Gastrocnemius medialis (tissue), 4 donors: ENCODE results near the gene IFRD1. TPM values are rescaled to one million over a fixed set of nuclear protein-coding genes. Genes with fewer than 3 reads are reported as not detected.
"Not testable (repeated sequence)": the region's sequence is repeated elsewhere in the genome, so short reads cannot be mapped to it uniquely, and the experiment has no call there.

Source experiments
- ATAC-seq, 2 donors: fragments of 150-250 bp; one replicate each; pipeline ENCODE4 v1.9.1; 2016
- DNase-seq, 2 donors: peaks; one replicate each; pipeline ENCODE4 v3.0.0-alpha.2; 2019
- H3K27ac ChIP-seq, 4 donors: fragments of 200-600 bp; sonication (generic); 1 replicate in 1 of 4; 2 replicates in 3 of 4; pipeline ENCODE4 v1.5.1; 2016 to 2018; ENCODE audit warnings: mild to moderate bottlenecking in 2 of 4, moderate library complexity in 1 of 4
- H3K27me3 ChIP-seq, 3 donors: fragments of 200-600 bp; sonication (generic) in 2 of 3; 1 replicate in 1 of 3; 2 replicates in 2 of 3; pipeline versions ENCODE4 v1.5.1 to v1.6.0; 2016 to 2019; ENCODE audit warnings: mild to moderate bottlenecking in 1 of 3, moderate library complexity in 1 of 3
- H3K36me3 ChIP-seq, 2 donors: fragments of 200-600 bp; sonication (generic) in 1 of 2; one replicate each; pipeline ENCODE4 v1.5.1; 2017 to 2018
- H3K4me1 ChIP-seq, 2 donors: fragments of 200-600 bp; sonication (generic) in 1 of 2; one replicate each; pipeline ENCODE4 v1.5.1; 2016 to 2017; ENCODE audit warnings: mild to moderate bottlenecking in 2 of 2
- H3K4me3 ChIP-seq, 4 donors: fragments of 200-600 bp; sonication (generic) in 3 of 4; 1 replicate in 1 of 4; 2 replicates in 3 of 4; pipeline ENCODE4 v1.5.1; 2016 to 2019; ENCODE audit warnings: mild to moderate bottlenecking in 2 of 4
- H3K9me3 ChIP-seq, 3 donors: fragments of 200-600 bp; sonication (generic) in 2 of 3; 1 replicate in 1 of 3; 2 replicates in 2 of 3; pipeline ENCODE4 v1.5.1; 2016 to 2019
- CTCF ChIP-seq, 5 experiments: fragments of 450-650 bp in 3 of 5; fragments of 200-600 bp in 2 of 5; sonication (generic) in 2 of 5; IDR thresholded peaks in 4 of 5; conservative IDR thresholded peaks in 1 of 5; 1 replicate in 4 of 5; 2 replicates in 1 of 5; pipeline ENCODE4 v1.5.1; 2016 to 2019; ENCODE audit warnings: antibody characterized with exemption in 5 of 5, mild to moderate bottlenecking in 3 of 5, moderate library complexity in 3 of 5
- POLR2A ChIP-seq, 2 donors: fragments of 450-650 bp; IDR thresholded peaks; one replicate each; pipeline ENCODE4 v1.6.1; 2017; ENCODE audit warnings: antibody characterized with exemption in 2 of 2, mild to moderate bottlenecking in 2 of 2, moderate library complexity in 2 of 2
- in situ Hi-C, 4 donors: fragments of 200-750 bp; cut with MboI; loops; one replicate each; pipeline versions ENCODE4 v1.15.0 to v1.8.0; 2017; ENCODE audit warnings: low sequenced_read_pairs in 4 of 4
- intact Hi-C: fragments of 100-400 bp; cut with DNase I; formaldehyde crosslinking; loops from one replicate; pipeline ENCODE4 v1.15.1; 2023; ENCODE audit warnings: low total_unique reads
- total RNA-seq, 4 donors: library from RNA; depleted of rRNA; stranded (reverse); fragments of >200 nt; gene quantifications; one replicate each; pipeline versions ENCODE4 v1.1.0 to v1.2.3, GENCODE V29; 2016

The IFRD1 gene
- total RNA-seq, 4 donors from 2014 or later: 37.8 to 70.8 (median 50.1) TPM

DNA sequence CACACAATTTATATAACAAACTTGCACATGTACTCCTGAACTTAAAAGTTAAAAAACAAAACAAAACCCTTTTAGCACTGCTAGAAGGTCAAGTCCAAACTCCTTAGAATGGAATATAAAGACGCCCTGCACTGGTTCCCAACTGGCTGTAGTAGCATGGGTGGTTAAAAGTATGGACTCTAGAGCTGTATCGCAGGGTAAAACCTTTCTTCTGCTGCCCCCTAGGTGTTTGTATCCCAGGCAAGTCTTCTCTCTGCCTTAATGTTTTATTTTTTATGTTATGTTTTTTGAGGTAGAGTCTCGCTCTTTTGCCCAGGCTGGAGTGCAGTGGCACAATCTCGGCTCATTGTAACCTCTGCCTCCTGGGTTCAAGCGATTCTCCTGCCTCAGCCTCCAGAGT is 65.7 kb downstream of the IFRD1 start:
- Histone ChIP-seq H3K9me3 (no peaks in the 10 kb centered on the region), H3K27ac (no peak overlapping the region), H3K4me3 (no peak overlapping the region), H3K27me3 (no peaks in the 10 kb centered on the region), H3K36me3 (no peaks in the 10 kb centered on the region), H3K4me1 (no peaks in the 10 kb centered on the region)
- ATAC-seq: no peak
- no peak for DNase-seq
- TF ChIP-seq POLR2A (IDR thresholded peaks at IDR 0.05) (no peak), CTCF (IDR thresholded peaks at IDR 0.05 in 4 of 5, conservative IDR thresholded peaks at IDR 0.05 in 1 of 5) (no peak)
- intact Hi-C loops: no loop called here
- in situ Hi-C loops: loop anchor here in 2 of 4 donors (25.0 kb wide), 2 partner anchors 229 to 754 kb away; no protein-coding TSS in a partner anchor

DNA sequence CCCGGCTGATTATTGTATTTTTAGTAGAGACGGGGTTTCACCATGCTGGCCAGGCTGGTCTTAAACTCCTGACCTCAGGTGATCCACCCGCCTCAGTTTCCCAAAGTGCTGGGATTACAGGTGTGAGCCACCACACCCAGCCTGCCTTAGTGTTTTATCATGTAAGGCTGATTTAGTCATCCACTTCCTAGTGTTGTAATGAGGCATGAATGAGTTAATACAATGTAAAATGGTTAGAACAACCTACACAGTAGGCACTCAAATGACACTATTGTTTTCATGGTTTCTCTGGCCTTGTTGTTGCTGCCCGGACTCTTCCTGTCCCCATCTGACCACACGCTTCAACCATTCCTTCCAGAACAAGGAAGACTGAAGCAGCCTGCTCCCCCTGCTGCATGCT is 66.2 kb downstream of the IFRD1 start:
- DNase-seq, H3K4me1 ChIP-seq, H3K27ac ChIP-seq, ATAC-seq, H3K27me3 ChIP-seq, H3K36me3 ChIP-seq, H3K4me3 ChIP-seq, intact Hi-C loops, H3K9me3 ChIP-seq: not testable (repeated sequence)
- in situ Hi-C loops: loop anchor here in 2 of 4 donors (25.0 kb wide), 2 partner anchors 229 to 754 kb away; no protein-coding TSS in a partner anchor

GRCh38 chr7:112517487-112517886 is 67.2 kb downstream of the IFRD1 start:
- no peak for TF ChIP-seq POLR2A (IDR thresholded peaks at IDR 0.05)
- TF ChIP-seq CTCF (IDR thresholded peaks at IDR 0.05 in 4 of 5, conservative IDR thresholded peaks at IDR 0.05 in 1 of 5): no peak
- Histone ChIP-seq H3K4me3 (no peak overlapping the region), H3K27me3 (no peaks in the 10 kb centered on the region), H3K27ac (no peak overlapping the region), H3K4me1 (no peaks in the 10 kb centered on the region), H3K36me3 (no peaks in the 10 kb centered on the region), H3K9me3 (no peaks in the 10 kb centered on the region)
- intact Hi-C loops: no loop called here
- no peak for ATAC-seq
- DNase-seq: no peak
- in situ Hi-C loops: loop anchor here in 2 of 4 donors (25.0 kb wide), 2 partner anchors 230 to 755 kb away; no protein-coding TSS in a partner anchor

GRCh38 chr7:112520787-112521186 is 70.5 kb downstream of the IFRD1 start:
- DNase-seq: no peak
- H3K9me3 ChIP-seq: no peaks in the 10 kb centered on the region
- no peaks in the 10 kb centered on the region for H3K36me3 ChIP-seq
- H3K4me1 ChIP-seq: no peaks in the 10 kb centered on the region
- intact Hi-C loops: no loop called here
- no peak for ATAC-seq
- no peak overlapping the region for H3K4me3 ChIP-seq
- no peak overlapping the region for H3K27ac ChIP-seq
- TF ChIP-seq POLR2A (IDR thresholded peaks at IDR 0.05) (no peak), CTCF (IDR thresholded peaks at IDR 0.05 in 4 of 5, conservative IDR thresholded peaks at IDR 0.05 in 1 of 5) (no peak)
- no peaks in the 10 kb centered on the region for H3K27me3 ChIP-seq
- in situ Hi-C loops: loop anchor here in 2 of 4 donors (25.0 kb wide), 2 partner anchors 233 to 758 kb away; no protein-coding TSS in a partner anchor

DNA sequence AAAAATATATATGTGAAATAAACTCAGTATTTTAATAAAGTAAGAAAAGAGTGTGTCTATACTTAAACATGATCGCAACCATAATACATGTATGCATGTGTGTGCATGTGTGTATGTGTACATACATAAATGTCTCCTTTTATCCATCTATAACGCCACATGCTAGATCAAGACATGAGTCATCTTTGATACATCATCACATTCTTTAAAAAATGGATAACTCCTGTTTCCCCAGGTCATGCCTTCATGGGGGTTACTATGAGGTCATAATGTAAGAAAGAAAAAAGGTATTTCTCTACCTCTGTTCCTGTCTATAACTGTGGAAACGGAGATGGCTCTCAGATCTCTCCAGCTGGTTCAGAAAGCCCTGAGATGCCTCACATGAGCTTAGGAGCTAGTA is 71.7 kb downstream of the IFRD1 start:
- H3K27ac ChIP-seq: no peak overlapping the region
- TF ChIP-seq CTCF (IDR thresholded peaks at IDR 0.05 in 4 of 5, conservative IDR thresholded peaks at IDR 0.05 in 1 of 5): no peak
- TF ChIP-seq POLR2A (IDR thresholded peaks at IDR 0.05): no peak
- intact Hi-C loops (no loop called here), in situ Hi-C loops (loop anchor here in 2 of 4 donors (25.0 kb wide), 2 partner anchors 235 to 760 kb away; no protein-coding TSS in a partner anchor)
- H3K27me3 ChIP-seq: no peaks in the 10 kb centered on the region
- no peaks in the 10 kb centered on the region for H3K4me1 ChIP-seq
- H3K36me3 ChIP-seq: no peaks in the 10 kb centered on the region
- no peak for ATAC-seq
- no peak overlapping the region for H3K4me3 ChIP-seq
- no peak for DNase-seq
- H3K9me3 ChIP-seq: no peaks in the 10 kb centered on the region
